Central memory CD8-positive, alpha-beta T cell (primary cell): Measurements from ENCODE around the gene ARHGEF10L.

Experiments used
- ATAC-seq: fragments of 150-1000 bp; cut with Tn5 transposase; replicated peaks from 2 replicates; pipeline ENCODE4 v1.10.0; 2022; ENCODE audit warnings: mild to moderate bottlenecking, moderate FRiP score, moderate number of reproducible peaks; ENCODE audit not compliant: poor library complexity, severe bottlenecking; ENCODE audit errors: extremely low read depth
- DNase-seq, 2 donors: peaks; one replicate each; pipeline ENCODE4 v3.0.0; 2021; ENCODE audit warnings: low spot score in 2 of 2
- H3K27ac Mint-ChIP-seq: one replicate; pipeline ENCODE4 v1.8.0; 2022; ENCODE audit warnings: low read depth, mild to moderate bottlenecking, moderate library complexity, mixed read lengths
- H3K27me3 Mint-ChIP-seq: one replicate; pipeline ENCODE4 v1.8.0; 2022; ENCODE audit warnings: mixed read lengths
- H3K36me3 Mint-ChIP-seq: one replicate; pipeline ENCODE4 v1.8.0; 2022; ENCODE audit warnings: mild to moderate bottlenecking, moderate library complexity, mixed read lengths; ENCODE audit not compliant: insufficient read depth
- H3K4me1 Mint-ChIP-seq: one replicate; pipeline ENCODE4 v1.8.0; 2022; ENCODE audit warnings: mixed read lengths
- H3K4me3 Mint-ChIP-seq: one replicate; pipeline ENCODE4 v1.8.0; 2022; ENCODE audit warnings: mild to moderate bottlenecking, moderate library complexity, mixed read lengths
- H3K9me3 Mint-ChIP-seq: one replicate; pipeline ENCODE4 v1.8.0; 2022; ENCODE audit warnings: mixed read lengths

The ARHGEF10L gene

GRCh38 chr1:17511188-17511587 lies 28.3 kb upstream of the ARHGEF10L start:
- H3K27me3 Mint-ChIP-seq: peaks cover 23% of the 10 kb centered on the region
- no peaks in the 10 kb centered on the region for H3K9me3 Mint-ChIP-seq
- DNase-seq (no peak), ATAC-seq (no peak)
- H3K4me1 Mint-ChIP-seq: no peaks in the 10 kb centered on the region
- no peaks in the 10 kb centered on the region for H3K36me3 Mint-ChIP-seq
- no peak overlapping the region for H3K4me3 Mint-ChIP-seq
- no peak overlapping the region for H3K27ac Mint-ChIP-seq

- H3K36me3 Mint-ChIP-seq: no peaks in the 10 kb centered on the region
- H3K27me3 Mint-ChIP-seq: peaks cover 38% of the 10 kb centered on the region
- H3K4me1 Mint-ChIP-seq: no peaks in the 10 kb centered on the region
- ATAC-seq (no peak), DNase-seq (no peak)
- H3K9me3 Mint-ChIP-seq: no peaks in the 10 kb centered on the region
- no peak overlapping the region for H3K4me3 Mint-ChIP-seq
- H3K27ac Mint-ChIP-seq: no peak overlapping the region
Observed at GRCh38 chr1:17513131-17513530, 26.4 kb upstream of the ARHGEF10L start.

DNA sequence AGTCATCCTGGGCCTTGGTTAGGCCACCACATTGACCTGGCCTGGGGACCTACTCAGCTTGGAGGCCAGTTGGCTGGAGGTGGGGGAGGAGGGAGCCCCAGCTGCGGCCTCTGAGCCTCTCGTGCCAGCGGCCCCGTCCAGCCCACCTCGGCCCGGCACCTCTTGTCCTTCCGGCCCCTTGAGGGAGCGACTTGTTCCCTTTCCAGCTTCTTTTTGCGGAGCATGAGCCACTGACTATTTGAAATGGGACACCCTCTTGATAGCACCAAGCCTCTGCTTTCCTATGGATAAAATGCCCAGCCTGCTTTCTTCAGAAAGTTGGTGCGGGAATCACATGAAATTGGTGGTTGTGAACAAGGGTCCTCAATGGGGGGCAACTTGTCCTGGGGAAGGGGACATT lies 24.7 kb upstream of the ARHGEF10L start:
- H3K4me3 Mint-ChIP-seq: no peak overlapping the region
- H3K9me3 Mint-ChIP-seq: no peaks in the 10 kb centered on the region
- H3K36me3 Mint-ChIP-seq: no peaks in the 10 kb centered on the region
- no peak overlapping the region for H3K27ac Mint-ChIP-seq
- H3K4me1 Mint-ChIP-seq: no peaks in the 10 kb centered on the region
- ATAC-seq (no peak), DNase-seq (no peak)
- H3K27me3 Mint-ChIP-seq: peaks cover 43% of the 10 kb centered on the region

GRCh38 chr1:17515902-17516301 lies 23.6 kb upstream of the ARHGEF10L start:
- peaks cover 54% of the 10 kb centered on the region for H3K27me3 Mint-ChIP-seq
- H3K9me3 Mint-ChIP-seq: no peaks in the 10 kb centered on the region
- no peak for DNase-seq
- H3K4me3 Mint-ChIP-seq: no peak overlapping the region
- H3K27ac Mint-ChIP-seq: no peak overlapping the region
- no peak for ATAC-seq
- H3K36me3 Mint-ChIP-seq: no peaks in the 10 kb centered on the region
- no peaks in the 10 kb centered on the region for H3K4me1 Mint-ChIP-seq

DNA sequence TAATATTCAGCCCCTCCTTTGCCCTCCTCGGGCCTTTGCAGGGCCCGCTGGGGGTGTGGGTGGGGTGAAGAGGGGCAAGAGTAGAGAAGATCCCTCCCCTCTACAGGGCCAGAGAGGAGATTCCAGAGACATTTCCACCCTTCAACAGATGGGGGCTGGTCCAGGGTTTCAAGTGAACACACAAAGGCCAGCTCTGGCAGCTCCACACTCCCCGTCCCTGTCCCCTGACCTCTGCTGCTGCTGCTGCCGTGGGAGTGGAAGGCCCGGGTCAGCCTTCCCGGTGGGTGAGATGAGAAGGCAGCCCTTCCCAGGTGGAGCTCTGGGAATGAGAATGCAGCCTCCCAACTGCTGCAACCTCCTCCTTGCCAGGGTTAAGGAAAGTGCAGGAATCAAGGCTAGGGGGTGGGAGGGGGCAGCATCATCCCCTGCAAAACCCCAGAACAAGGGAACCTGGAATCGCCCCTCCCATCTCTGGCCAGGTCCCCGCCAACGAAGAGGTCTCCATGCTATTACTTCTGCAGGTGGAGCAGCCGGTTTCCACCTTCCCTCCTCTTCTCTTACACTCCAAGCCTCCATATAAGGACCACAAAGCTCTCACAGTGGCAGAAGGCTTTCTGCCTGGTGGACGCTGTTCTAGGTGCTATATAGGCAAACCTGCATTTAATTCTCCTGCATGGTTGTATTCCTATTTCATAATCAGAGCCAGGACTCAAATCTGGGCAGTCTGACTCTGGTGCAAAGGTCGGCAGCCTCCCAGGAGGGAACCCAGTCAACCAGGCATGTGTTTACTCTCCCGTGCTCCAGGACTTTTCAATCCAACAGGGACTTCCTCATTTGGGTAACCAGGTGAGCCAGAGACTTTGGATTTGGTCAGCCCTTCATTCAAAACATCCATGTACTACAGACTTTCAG lies 22.9 kb upstream of the ARHGEF10L start:
- H3K36me3 Mint-ChIP-seq: no peaks in the 10 kb centered on the region
- no peaks in the 10 kb centered on the region for H3K4me1 Mint-ChIP-seq
- DNase-seq (no peak), ATAC-seq (no peak)
- no peak overlapping the region for H3K27ac Mint-ChIP-seq
- H3K9me3 Mint-ChIP-seq: no peaks in the 10 kb centered on the region
- no peak overlapping the region for H3K4me3 Mint-ChIP-seq
- H3K27me3 Mint-ChIP-seq: peaks cover 58% of the 10 kb centered on the region

DNA sequence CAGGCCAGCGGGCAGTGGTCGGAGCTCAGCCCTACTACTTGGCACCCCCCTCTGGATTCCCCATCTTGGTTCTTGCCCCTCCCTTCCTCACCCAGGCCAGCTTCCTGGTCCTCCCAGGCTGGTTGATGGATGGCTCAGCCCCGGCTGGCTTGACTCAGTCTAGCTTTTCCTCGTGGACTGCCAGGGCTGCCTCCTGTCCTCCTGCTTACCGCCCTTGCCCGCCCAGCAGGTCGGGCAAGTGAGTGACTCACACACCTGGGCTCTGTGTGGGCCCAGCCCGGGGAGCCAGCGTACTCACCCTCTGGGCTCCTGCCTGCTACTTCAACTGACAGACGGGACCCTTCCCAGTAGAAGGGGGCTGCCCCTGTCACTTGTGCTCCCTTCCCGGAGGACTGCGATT lies 19.5 kb upstream of the ARHGEF10L start:
- DNase-seq (no peak), ATAC-seq (no peak)
- Mint-ChIP-seq H3K9me3 (no peaks in the 10 kb centered on the region), H3K36me3 (no peaks in the 10 kb centered on the region), H3K4me1 (no peaks in the 10 kb centered on the region), H3K27me3 (peaks cover 59% of the 10 kb centered on the region), H3K27ac (no peak overlapping the region), H3K4me3 (no peak overlapping the region)

GRCh38 chr1:17520473-17521319 lies 18.8 kb upstream of the ARHGEF10L start:
- Mint-ChIP-seq H3K9me3 (no peaks in the 10 kb centered on the region), H3K27ac (no peak overlapping the region), H3K27me3 (peaks cover 52% of the 10 kb centered on the region), H3K4me3 (no peak overlapping the region), H3K36me3 (no peaks in the 10 kb centered on the region), H3K4me1 (no peaks in the 10 kb centered on the region)
- ATAC-seq: no peak
- DNase-seq: no peak

DNA sequence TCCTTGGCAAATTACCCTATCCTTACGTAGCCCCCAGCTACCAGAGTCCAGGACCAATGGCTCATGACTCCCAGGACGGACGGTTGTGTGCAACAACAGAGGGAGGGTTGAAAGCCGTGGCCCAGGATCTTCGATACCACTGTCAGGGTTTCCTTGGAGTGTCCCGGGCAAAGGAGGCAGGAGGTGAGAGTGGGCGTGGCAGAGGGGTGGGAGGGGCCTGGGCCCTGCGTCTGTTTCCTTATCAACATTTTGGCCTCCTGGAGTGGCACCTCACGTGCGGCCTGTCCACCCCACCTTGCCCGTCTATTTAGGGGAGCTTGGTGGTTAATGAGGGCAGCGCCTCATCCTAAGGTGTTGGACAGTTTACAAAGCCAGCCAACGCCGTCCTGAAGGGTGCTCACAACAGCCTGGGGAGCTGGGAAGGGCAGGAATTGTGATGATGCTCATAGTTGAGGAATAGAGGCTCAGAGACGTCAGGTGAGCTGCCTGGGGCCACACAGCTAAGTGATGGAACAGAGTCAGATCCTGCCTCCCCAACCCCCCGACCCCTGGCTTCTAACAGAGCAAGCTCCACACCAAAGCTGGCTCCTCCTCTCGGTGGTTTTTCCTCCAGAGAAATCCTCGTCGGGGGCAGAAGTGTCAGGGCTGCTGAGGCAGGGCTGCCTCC lies 17.4 kb upstream of the ARHGEF10L start:
- H3K36me3 Mint-ChIP-seq: no peaks in the 10 kb centered on the region
- no peaks in the 10 kb centered on the region for H3K9me3 Mint-ChIP-seq
- ATAC-seq (no peak), DNase-seq (no peak)
- H3K27ac Mint-ChIP-seq: no peak overlapping the region
- peaks cover 47% of the 10 kb centered on the region for H3K27me3 Mint-ChIP-seq
- no peaks in the 10 kb centered on the region for H3K4me1 Mint-ChIP-seq
- H3K4me3 Mint-ChIP-seq: no peak overlapping the region

DNA sequence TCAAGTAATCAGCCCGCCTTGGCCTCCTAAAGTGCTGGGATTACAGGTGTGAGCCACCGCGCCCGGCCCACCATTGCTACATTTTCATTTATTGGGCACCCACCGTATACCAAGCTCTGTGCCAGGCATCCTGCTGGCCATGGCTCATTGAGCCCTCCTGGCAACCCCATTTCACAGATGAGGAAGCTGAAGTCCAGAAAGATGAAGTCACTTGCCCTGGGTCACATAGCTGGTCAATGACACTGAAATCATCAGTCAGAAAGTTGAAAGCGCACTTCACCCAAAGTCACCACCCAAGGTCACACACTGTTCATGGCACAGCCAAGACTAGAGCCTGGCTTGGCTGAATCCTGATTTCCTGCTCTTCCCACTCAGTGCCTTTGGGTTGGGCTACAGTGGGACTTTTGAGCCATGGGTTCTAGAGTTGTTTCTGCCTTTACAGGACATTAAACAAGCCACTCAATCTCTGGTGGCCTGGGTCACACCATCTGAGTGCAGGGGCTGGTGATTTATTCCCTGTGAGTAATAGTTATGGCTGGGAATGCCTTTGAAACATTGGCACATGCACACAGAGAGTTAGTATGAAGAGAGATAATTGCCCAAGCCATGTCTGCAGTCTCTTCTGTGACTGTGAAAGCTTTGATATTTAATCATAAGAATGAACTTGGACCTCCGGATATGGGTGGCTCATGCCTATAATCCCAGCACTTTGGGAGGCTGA lies 16.0 kb upstream of the ARHGEF10L start:
- Mint-ChIP-seq H3K27ac (no peak overlapping the region), H3K27me3 (peaks cover 52% of the 10 kb centered on the region), H3K36me3 (no peaks in the 10 kb centered on the region), H3K4me3 (no peak overlapping the region), H3K4me1 (no peaks in the 10 kb centered on the region), H3K9me3 (no peaks in the 10 kb centered on the region)
- DNase-seq (no peak), ATAC-seq (no peak)

DNA sequence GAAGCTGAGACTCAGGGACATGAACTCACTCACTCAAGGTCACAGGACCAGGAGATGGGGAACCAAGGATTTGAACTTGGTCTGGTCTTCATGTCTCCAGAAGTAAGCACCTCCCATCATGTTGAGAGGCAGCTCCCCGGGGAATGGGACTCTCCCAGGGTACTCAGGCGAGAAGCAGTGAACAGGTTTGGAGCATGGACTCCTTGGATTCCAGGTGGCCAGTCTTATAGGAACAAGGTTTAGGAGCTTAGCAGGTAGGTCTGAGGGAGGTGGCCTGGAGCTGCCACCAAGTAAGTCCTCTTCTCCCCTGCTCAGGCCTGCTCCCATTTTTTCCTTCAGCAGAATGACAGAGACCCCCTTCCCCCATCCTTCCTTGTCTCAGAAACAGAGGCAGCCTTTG lies 14.9 kb upstream of the ARHGEF10L start:
- DNase-seq: no peak
- no peak overlapping the region for H3K4me3 Mint-ChIP-seq
- no peaks in the 10 kb centered on the region for H3K9me3 Mint-ChIP-seq
- no peaks in the 10 kb centered on the region for H3K4me1 Mint-ChIP-seq
- ATAC-seq: no peak
- H3K27me3 Mint-ChIP-seq: peaks cover 62% of the 10 kb centered on the region
- H3K36me3 Mint-ChIP-seq: no peaks in the 10 kb centered on the region
- no peak overlapping the region for H3K27ac Mint-ChIP-seq

DNA sequence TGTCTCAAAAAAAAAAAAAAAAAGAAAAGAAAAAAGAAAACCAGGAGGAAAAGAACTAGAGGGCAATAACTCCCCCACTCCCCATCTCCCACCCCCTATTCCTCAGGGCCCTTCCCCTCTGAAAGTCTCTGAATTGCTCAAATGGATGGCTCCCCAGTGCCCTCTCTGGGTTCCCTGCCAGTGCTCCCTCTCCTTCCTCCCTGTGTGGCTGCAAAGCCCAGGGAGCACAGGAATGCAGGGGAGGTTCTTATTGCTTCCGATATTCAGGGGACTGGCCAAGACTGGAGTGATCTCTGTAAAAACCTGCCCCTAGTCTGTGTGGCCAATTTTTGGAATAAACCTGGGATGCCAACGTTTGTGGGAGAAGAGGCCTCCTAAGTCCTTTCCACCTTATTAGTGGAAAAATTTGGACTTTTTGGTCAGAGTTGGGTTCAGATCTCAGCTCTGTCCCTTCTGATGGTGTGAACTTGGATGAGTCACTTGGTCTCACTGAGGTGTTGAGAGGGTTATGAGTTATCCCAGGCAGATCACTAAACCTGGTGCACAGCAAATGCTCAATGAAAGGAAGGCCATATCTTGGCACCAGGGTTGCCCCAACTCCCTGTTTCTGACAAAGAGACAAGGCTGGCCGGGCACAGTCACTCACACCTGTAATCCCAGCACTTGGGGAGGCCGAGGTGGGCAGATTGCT lies 13.4 kb upstream of the ARHGEF10L start:
- Mint-ChIP-seq H3K27me3 (peaks cover 58% of the 10 kb centered on the region), H3K4me3 (no peak overlapping the region)

More for the DNA sequence above, 13.4 kb upstream of the ARHGEF10L start:
- Mint-ChIP-seq H3K9me3 (no peaks in the 10 kb centered on the region), H3K4me1 (no peaks in the 10 kb centered on the region), H3K27ac (no peak overlapping the region), H3K36me3 (no peaks in the 10 kb centered on the region)
- DNase-seq: no peak
- no peak for ATAC-seq
